Thyroid gland (tissue), 4 donors: Measurements from ENCODE around the gene OCA2.

ENCODE experiments used
- POLR2A ChIP-seq, 2 donors: fragments of 450-650 bp; IDR thresholded peaks; one replicate each; pipeline ENCODE4 v1.6.1; 2017; ENCODE audit warnings: antibody characterized with exemption in 2 of 2, mild to moderate bottlenecking in 2 of 2, moderate library complexity in 1 of 2
- TF ChIP-seq, protein P1 (sequence below), 6 experiments: fragments of 200-600 bp in 3 of 6; fragments of 450-650 bp in 3 of 6; sonication (generic) in 3 of 6; IDR thresholded peaks; one replicate each; pipeline ENCODE4 v1.5.1; 2016 to 2019; ENCODE audit warnings: antibody characterized with exemption in 6 of 6, mild to moderate bottlenecking in 2 of 6, inconsistent platforms in 1 of 6, moderate library complexity in 1 of 6

DNA sequence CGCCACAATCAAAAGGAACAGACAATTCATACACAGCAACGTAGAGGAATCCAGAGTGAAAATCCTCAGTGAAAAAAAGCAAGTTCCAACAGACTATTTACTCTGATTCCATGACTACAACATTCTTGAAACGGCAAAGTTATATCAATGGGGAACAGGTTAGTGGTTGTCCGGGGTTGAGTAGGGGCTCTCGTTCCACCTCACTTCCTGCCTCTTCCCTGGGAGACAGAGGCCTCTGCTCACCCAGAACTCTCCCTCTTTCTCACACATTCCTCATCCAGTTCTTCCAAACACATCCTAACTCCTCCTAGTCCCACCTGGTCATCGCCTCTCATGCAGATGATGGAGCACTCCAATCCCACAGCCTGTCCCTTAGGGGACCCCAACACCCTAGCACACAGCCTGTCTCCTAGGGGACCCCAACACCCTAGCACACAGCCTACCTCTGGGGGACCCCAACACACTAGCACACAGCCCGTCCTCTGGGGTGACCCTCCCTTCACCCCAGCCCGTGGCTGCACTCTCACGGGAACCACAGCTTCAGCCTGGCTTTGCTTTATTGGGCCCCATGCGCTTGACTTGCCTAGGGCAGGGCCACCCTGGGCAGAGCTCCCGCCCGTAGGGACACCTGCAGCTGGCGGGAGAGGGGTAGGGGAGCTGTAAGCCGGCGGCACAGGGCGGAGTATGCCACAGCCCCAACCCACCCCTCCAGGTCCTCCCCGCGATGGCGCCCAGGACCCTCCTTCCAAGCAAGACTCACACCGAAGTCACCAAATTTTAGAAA, 5.2 kb downstream of the OCA2 start:
- TF ChIP-seq POLR2A (IDR thresholded peaks at IDR 0.05) = no peak
- TF ChIP-seq, protein P1, sequence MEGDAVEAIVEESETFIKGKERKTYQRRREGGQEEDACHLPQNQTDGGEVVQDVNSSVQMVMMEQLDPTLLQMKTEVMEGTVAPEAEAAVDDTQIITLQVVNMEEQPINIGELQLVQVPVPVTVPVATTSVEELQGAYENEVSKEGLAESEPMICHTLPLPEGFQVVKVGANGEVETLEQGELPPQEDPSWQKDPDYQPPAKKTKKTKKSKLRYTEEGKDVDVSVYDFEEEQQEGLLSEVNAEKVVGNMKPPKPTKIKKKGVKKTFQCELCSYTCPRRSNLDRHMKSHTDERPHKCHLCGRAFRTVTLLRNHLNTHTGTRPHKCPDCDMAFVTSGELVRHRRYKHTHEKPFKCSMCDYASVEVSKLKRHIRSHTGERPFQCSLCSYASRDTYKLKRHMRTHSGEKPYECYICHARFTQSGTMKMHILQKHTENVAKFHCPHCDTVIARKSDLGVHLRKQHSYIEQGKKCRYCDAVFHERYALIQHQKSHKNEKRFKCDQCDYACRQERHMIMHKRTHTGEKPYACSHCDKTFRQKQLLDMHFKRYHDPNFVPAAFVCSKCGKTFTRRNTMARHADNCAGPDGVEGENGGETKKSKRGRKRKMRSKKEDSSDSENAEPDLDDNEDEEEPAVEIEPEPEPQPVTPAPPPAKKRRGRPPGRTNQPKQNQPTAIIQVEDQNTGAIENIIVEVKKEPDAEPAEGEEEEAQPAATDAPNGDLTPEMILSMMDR (IDR thresholded peaks at IDR 0.05) = no peak
